HK-2 (cell line): Measurements from ENCODE around the gene RIMS4.

Source experiments
- DNase-seq: peaks from one replicate; pipeline ENCODE4 v3.0.0-alpha.2; 2018; ENCODE audit not compliant: unreplicated experiment

Gene RIMS4

GRCh38 chr20:44701858-44702256 is 108.5 kb downstream of the RIMS4 start:
- DNase-seq = no peak
